Measurements from ENCODE around the gene GMDS. TPM values are rescaled to one million over a fixed set of nuclear protein-coding genes. Genes with fewer than 3 reads are reported as not detected.
A peak's percentile ranks its signal among the peaks of the same experiment; 100 is the strongest.

Gene GMDS
- total and polyA plus RNA-seq, 2 of the 13 experiments (the other 11 are each of a cell fraction or from before 2014, with no cell fraction given) = 64.4 to 112 TPM

DNA sequence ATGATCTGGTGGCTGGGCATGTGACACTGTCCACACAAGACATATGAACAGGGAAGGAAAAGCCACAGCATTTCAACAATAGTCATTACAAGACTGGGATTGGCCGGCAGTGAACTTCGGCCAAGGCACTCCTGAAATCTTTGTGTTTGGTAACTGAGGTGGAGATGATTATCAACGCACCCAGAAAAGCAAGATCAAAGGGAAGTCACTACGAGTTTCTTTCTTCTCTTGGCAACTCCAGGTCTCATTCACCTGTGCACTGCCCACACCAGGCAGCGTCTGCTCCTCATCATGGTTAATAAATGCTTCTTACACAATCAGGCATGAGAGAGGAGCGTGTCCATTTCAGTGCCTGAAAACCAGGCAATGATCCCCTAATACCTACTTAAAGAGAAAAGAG is 656.2 kb downstream of the GMDS start (continued):
- TF ChIP-seq ZBTB37 (CRISPR knock-in tag; IDR thresholded peaks at IDR 0.05) (no peak), SOX13 (IDR thresholded peaks at IDR 0.05) (0 out of 2 replicates have a peak, but pooled peaks have one; percentile 19), SOX13 (CRISPR knock-in tag; conservative IDR thresholded peaks at IDR 0.05 in 1 of 2, IDR thresholded peaks at IDR 0.05 in 1 of 2) (peak in 1 of 2 experiments; percentile 47; a peak in 1 of 4 replicates), HNF4A (CRISPR knock-in tag; IDR thresholded peaks at IDR 0.05) (peak; percentile 56), ZSCAN29 (CRISPR knock-in tag; conservative IDR thresholded peaks at IDR 0.05) (no peak), CEBPG (CRISPR knock-in tag; IDR thresholded peaks at IDR 0.05) (peak; percentile 38; the same call in 1 of the 2 replicates), ZFP36 (IDR thresholded peaks at IDR 0.05; ENCODE audit: borderline replicate concordance, low read depth, low read length, partially characterized antibody) (no peak)

GRCh38 chr6:1587977-1588376 is 657.4 kb downstream of the GMDS start:
- intact Hi-C loops (cut with micrococcal nuclease; ENCODE audit: unreplicated experiment) (no loop called here), in situ Hi-C loops (cut with HindIII; ENCODE audit: extremely low pct_ligation_motif_present, low pct_unique_long_range_greater_than_20kb) (no loop called here)
- TF ChIP-seq SUZ12 (IDR thresholded peaks at IDR 0.05; ENCODE audit: low read depth, low read length) (no peak), ZFP1 (CRISPR knock-in tag; IDR thresholded peaks at IDR 0.05) (no peak), CREB1 (IDR thresholded peaks at IDR 0.05) (0 out of 2 replicates have a peak, but pooled peaks have one; percentile 44), CREB1 (CRISPR knock-in tag; IDR thresholded peaks at IDR 0.05) (no peak), ZNF30 (CRISPR knock-in tag; IDR thresholded peaks at IDR 0.05) (no peak), MAFK (conservative IDR thresholded peaks at IDR 0.05 in 1 of 2, IDR thresholded peaks at IDR 0.05 in 1 of 2; ENCODE audit: low read length in 2 of 2) (peak in 1 of 2 experiments; percentile 25; a peak in 1 of 4 replicates), ATRX (CRISPR knock-in tag; IDR thresholded peaks at IDR 0.05; ENCODE audit: borderline replicate concordance) (no peak), ATF7-NPFF (CRISPR knock-in tag; IDR thresholded peaks at IDR 0.05; ENCODE audit: low read depth) (no peak), TOPORS (CRISPR knock-in tag; IDR thresholded peaks at IDR 0.05) (no peak)
- TF ChIP-seq, protein P1, sequence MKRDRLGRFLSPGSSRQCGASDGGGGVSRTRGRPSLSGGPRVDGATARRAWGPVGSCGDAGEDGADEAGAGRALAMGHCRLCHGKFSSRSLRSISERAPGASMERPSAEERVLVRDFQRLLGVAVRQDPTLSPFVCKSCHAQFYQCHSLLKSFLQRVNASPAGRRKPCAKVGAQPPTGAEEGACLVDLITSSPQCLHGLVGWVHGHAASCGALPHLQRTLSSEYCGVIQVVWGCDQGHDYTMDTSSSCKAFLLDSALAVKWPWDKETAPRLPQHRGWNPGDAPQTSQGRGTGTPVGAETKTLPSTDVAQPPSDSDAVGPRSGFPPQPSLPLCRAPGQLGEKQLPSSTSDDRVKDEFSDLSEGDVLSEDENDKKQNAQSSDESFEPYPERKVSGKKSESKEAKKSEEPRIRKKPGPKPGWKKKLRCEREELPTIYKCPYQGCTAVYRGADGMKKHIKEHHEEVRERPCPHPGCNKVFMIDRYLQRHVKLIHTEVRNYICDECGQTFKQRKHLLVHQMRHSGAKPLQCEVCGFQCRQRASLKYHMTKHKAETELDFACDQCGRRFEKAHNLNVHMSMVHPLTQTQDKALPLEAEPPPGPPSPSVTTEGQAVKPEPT (CRISPR knock-in tag; IDR thresholded peaks at IDR 0.05; ENCODE audit: low read depth) = no peak
- peaks cover 2 to 21% of the 10 kb centered on the region in 2 experiments; a peak in 3 of 5 replicates for H3K27me3 ChIP-seq (ENCODE audit: control insufficient read depth in 1 of 2, insufficient read depth in 2 of 2, low read length in 2 of 2)
- CTCF ChIA-PET (ENCODE audit: low intra/inter-chr PET ratio, low total read pairs) = no interaction called here
- 82% methylated on average over 12 of the region's 12 CpGs for WGBS (ENCODE audit: low lambda C conversion rate)
- DNase-seq (ENCODE audit: low spot score) = no peak
- H3K4me2 ChIP-seq (ENCODE audit: low read depth, low read length) = no peak overlapping the region
- H3K4me1 ChIP-seq (ENCODE audit: insufficient read depth, low read length) = peaks cover 16% of the 10 kb centered on the region
- H4K20me1 ChIP-seq (ENCODE audit: insufficient read depth, low read length) = no peaks in the 10 kb centered on the region
- BruUV-seq (replicated peaks) = no TSS peak
- no peak overlapping the region for H3K4me3 ChIP-seq (replicated peaks in 1 of 3; ENCODE audit: insufficient read depth in 1 of 3, low read depth in 2 of 3, low read length in 3 of 3)
- H2AFZ ChIP-seq (ENCODE audit: low read length) = no peak overlapping the region
- no peaks in the 10 kb centered on the region for H3K9me3 ChIP-seq (ENCODE audit: low read length)
- no peak for ATAC-seq
- POLR2A ChIA-PET = no interaction called here
- H3K36me3 ChIP-seq (replicated peaks in 1 of 2; ENCODE audit: control insufficient read depth in 1 of 2, insufficient read depth in 2 of 2, low read length in 2 of 2) = no peaks in the 10 kb centered on the region
- H3K79me2 ChIP-seq (ENCODE audit: insufficient read depth, low read length) = no peaks in the 10 kb centered on the region
- H3K27ac ChIP-seq (ENCODE audit: extremely low read length, insufficient read depth, low read length) = no peak overlapping the region
- no peak for FAIRE-seq
- H3K9ac ChIP-seq (ENCODE audit: insufficient read depth, low read depth, low read length) = no peak overlapping the region
